HG03558 (cell line): Measurements from ENCODE around the gene SPTBN1.
"Not testable (repeated sequence)": the region's sequence is repeated elsewhere in the genome, so short reads cannot be mapped to it uniquely, and the experiment has no call there.

Source experiments
- ATAC-seq: cut with Tn5 transposase; IDR thresholded peaks from one replicate; pipeline ENCODE4 v1.9.1; 2021; ENCODE audit warnings: moderate number of reproducible peaks; ENCODE audit not compliant: unreplicated experiment; ENCODE audit errors: extremely low read depth

The SPTBN1 gene

GRCh38 chr2:54466870-54467269, 10.7 kb downstream of the SPTBN1 start:
- ATAC-seq: no peak

DNA sequence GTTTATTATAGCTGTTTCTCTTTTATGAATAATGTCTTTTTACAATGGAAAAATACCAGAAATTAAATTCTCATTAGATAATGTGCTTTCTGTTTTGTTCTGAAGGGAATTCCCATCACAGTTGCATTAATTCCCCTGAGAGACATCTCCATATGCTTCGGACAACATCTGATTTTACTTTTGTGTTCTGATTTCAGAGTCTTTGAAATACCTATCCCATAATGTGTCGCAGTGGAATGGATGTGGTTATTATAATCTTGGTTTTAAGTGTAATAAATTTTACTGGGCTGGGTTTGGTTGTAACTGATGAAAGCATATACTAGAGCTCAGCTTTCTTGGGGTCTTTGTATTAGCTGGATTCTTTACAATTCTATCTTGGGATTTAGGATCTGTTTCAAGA, 12.5 kb downstream of the SPTBN1 start:
- ATAC-seq: no peak

- no peak for ATAC-seq
These were observed 13.4 kb downstream of the SPTBN1 start for GRCh38 chr2:54469484-54470053.

GRCh38 chr2:54470266-54470938, 14.3 kb downstream of the SPTBN1 start:
- ATAC-seq: no peak

DNA sequence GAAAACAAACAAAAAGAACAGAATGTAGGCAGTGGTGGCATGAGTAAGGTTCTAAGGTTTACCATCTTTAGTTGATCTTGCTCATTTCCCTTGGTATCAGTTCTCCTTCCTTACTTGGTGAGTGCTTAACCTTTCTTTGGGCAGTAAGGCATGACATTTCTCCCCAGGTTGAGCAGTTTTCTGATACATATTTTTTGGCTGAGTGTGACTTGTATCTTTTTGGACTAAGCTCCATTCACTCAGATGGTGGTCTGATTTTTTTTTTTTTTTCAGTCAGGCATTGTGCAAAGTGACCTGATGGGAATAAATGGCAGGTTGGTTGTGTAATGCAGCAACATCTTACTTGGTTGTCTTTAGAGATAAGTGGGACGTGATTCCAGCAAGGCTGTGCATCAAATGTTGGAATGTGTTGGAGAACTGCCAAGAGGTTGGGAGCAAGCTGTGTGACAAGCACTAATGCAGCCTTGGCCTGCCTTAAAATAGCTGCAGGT, 15.1 kb downstream of the SPTBN1 start:
- peak; percentile 60 for ATAC-seq

GRCh38 chr2:54473851-54474250, 17.7 kb downstream of the SPTBN1 start:
- no peak for ATAC-seq

DNA sequence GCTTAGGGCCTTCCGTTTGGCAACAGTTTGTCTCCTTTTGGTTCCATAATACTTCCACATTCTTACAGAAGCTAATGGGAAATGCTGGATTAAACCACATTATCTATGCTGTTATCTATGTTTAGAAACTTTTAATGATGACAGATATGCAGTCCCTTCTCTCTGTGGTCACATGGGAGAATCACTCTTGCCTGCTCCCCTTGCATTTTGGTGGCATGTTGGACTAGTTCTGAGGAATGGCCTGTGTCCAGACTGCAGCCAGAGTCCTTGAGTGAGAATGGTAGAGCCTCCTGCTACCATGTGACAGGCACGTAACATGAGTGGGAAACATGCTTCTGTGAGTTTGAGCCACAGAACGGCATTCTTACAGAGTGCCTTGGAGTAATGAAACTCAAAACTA, 19.2 kb downstream of the SPTBN1 start:
- ATAC-seq: no peak

- ATAC-seq: no peak
These were observed 19.8 kb downstream of the SPTBN1 start for GRCh38 chr2:54475919-54476318.

- no peak for ATAC-seq
These were observed 20.7 kb downstream of the SPTBN1 start for GRCh38 chr2:54476852-54477251.

DNA sequence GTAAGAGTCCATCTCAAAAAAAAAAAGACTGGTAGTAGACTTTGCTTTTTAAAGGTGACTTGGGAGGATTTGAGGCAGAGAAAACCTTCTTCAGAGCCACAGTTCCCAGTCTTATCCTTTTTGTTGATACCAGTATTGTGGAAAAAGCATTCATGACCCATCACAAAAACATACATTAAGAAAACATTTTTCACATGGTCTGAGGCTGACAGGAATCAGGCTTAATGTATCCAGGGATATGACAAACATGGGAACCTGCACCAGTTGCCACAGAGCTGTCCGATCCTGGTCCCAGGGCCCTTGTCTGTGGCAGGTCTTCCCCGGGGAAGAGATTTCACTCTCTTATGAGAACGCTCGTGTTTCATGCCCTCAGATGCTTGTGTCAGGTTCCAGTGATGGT, 21.8 kb downstream of the SPTBN1 start:
- ATAC-seq: no peak

DNA sequence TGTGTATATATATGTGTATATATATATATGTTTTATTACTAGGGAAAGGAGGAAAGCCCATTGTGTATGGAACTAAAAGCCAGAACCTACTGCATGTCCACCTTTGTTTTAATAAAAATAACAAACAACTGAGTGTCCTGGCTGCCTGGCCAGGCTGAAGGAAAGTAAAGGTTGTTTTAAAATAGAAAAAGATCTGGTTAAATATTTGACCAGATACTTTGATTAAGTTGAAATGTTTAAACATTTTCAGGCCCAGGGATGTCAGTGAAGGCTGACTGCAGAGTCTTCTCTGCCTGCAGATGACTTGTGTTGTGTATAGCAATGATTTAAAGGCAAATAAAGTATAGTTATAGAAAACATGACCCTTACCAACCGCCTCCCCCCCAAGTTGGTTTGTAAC, 22.8 kb downstream of the SPTBN1 start:
- ATAC-seq: no peak

GRCh38 chr2:54479424-54479823, 23.3 kb downstream of the SPTBN1 start:
- ATAC-seq: no peak

DNA sequence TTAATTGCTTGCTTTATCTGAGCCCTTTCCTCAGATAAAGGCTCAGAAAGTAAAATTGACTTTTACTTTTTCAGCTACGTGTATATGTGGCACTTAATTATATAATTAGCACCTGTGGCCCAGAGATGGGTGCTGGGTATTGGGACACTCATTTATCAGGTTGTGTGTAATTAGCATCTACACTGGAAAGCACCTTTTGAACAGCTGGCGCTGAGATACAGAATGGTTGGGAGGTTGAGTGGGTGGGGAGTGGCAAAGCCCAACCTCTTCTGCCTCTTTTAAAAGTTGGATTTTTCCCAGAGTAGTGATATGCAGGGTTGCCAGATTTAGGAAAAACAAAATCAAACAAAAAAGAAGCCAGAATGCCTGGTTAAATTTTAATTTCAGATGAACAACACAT, 23.9 kb downstream of the SPTBN1 start:
- ATAC-seq: no peak

GRCh38 chr2:54481686-54482085, 25.6 kb downstream of the SPTBN1 start:
- no peak for ATAC-seq

DNA sequence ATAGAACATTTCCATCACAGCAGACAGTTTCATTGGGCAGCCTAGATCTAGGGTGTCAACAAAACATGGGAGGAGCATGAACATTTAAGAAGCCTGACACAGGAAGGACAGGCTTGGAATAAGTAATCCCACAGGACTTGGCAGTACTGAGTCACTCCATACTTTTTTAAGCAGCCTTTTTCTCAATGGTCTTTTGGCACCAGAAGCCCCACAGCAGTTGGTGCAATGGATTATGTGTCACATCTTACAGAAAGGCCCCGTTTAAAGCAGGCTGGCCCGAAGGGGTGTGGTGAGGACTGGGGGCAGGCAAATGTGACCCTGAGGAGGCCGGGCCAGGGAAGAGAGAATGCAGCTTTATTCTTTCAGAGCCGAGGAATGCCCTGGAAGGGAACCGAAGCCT, 26.6 kb downstream of the SPTBN1 start:
- ATAC-seq: no peak

GRCh38 chr2:54483426-54483825, 27.3 kb downstream of the SPTBN1 start:
- no peak for ATAC-seq

GRCh38 chr2:54485756-54486155, 29.6 kb downstream of the SPTBN1 start:
- not testable (repeated sequence) for ATAC-seq

GRCh38 chr2:54486766-54487165, 30.6 kb downstream of the SPTBN1 start:
- no peak for ATAC-seq

DNA sequence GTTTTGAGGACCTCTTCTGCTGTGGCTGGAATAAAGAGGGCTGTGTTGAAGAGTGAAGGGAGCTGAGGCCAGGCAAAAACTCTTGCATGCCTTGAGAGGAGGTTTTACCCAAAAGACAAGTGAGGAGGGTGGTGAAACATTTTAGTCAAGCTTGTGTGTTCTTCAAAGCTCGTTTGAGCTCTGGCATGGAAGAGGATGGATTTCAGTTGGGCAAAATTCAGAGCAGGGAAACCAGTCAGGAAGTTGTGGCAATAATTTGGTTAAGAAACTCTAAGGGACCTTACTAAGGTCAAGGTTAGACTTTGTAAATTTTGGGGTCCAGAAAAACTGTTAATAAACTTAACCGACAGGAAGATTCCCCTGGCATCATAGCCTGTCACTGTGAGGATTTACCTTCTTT, 34.7 kb downstream of the SPTBN1 start:
- no peak for ATAC-seq

- no peak for ATAC-seq
These were observed 36.2 kb downstream of the SPTBN1 start for GRCh38 chr2:54492335-54492734.

- no peak for ATAC-seq
These were observed 38.0 kb downstream of the SPTBN1 start for GRCh38 chr2:54494087-54494486.

GRCh38 chr2:54496920-54497319, 40.8 kb downstream of the SPTBN1 start:
- ATAC-seq: no peak
